ENCODE results near the gene TMEM129.
A peak's percentile ranks its signal among the peaks of the same experiment; 100 is the strongest.
"Not testable (repeated sequence)": the region's sequence is repeated elsewhere in the genome, so short reads cannot be mapped to it uniquely, and the experiment has no call there.

TMEM129 gene

DNA sequence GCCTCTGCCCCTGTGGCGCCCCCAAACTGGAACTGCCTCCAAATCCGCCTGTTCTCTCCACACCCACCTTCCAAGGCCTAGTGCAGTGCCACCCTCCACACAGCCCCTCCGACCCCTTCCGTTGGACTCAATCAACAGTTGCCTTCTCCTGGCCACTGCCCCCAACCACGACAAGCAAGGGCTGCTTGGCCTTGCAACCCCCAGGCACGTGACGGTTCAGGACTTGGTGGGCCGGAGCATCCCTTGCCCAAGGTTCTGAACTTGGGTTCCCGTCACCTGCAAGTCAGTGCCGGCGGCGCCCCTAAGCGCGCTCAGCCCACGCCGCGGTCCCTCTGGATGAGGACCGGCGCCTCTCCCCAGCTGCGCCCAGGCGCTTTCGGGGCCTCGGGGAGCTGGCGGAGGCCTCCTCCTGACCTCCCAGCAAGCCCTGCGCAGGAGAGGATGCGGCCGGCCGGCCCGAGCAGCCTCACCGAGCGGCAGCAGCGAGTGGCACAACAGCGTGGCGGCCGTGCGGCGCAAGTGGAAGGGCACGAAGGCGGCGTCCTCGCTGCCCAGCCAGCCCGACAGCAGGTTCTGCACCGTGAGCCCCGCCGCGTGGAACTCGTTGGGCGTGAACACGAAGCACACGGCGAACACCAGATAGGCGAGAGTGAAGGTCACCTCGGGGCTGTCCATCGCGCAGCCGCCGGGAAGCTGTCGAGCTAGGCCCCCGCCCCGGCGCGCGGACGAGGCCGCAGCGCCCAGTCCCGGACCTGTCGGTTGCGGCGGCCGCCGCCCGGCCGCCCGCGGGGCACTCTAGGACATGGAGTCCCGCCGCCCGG is 750 bp downstream of the TMEM129 start:
- DNase-seq = peak; percentile 66 to 76

DNA sequence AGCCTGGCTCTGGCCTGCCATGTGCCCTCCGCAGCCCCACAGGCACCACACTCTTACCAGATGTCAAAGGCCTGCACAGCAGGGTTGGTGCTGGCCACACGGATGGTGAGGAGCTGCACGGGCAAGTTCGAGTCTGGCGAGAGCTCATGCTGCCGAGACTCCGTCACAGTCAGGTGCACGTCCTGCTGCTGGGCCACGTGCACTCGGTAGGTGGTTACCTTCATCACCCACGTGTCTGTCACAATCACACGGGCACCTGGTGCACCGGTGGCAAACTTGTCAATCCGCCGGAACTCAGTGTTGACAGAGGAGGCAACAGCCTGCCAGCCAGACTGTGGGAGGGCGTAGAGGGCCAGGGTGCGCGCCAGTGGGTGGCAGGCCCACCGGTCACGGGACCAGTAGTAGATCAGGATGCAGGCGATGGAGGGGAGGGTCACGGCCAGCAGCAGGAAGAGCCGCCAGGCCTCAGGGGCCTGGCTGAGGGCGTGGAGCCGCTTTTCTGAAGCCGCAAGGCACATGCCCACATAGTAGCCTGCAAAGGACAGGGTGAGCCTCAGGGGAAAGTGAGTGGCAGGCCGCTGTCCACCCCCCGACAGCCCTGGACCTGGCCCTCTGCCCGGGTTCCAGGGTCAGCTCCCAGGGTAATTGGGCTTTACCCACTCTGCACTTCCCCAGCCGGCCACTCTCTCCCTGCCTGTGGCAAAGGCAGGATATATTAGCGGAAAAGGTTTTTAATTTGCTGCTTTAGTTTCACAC is 2.9 kb downstream of the TMEM129 start:
- no peak for DNase-seq

DNA sequence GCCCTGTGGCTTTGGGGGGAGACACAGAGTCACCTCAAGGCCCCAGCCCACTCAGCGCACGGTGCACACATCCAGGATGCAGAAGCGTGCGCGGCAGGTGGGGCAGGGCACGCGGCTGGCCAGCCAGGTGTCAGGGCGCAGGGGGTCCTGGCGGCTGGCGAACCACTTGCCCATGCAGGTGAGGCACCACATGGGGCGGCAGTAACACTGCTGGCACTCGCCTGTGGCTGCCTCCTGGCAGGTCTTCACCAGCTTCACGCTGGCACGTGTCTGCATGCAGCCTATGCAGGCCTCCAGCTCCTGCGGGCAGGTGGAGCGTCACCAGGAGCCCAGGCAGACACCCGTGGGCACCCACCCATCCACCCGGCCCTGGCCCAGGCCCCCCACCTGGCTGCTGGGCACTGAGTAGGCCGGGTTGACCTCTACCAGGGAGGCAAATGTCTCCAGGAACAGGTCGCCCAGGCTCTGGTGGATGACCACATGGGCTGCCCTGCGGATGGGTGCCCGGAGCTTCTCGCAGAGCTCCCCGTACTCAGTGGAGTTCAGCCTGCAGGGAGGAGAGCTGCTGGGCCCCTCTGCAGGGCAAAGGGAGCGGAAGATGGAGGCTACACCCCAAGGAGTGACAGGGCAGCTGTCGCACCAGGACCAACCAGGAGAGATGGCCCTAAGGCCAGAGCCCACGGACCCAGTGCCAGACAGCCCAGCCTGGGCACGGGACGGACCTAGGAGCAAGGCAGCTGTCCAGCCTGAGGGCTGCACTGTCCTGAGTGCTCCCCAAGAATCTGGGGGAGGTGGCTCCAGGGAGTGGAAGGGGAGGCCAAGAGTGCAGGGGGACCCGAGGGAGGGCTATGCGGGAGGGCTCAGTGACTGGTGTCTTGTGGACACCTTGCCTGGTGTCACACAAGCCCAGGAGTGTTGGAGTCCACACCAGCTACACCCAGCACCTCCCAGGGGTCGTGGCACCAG is 3.7 kb downstream of the TMEM129 start:
- DNase-seq = no peak

DNA sequence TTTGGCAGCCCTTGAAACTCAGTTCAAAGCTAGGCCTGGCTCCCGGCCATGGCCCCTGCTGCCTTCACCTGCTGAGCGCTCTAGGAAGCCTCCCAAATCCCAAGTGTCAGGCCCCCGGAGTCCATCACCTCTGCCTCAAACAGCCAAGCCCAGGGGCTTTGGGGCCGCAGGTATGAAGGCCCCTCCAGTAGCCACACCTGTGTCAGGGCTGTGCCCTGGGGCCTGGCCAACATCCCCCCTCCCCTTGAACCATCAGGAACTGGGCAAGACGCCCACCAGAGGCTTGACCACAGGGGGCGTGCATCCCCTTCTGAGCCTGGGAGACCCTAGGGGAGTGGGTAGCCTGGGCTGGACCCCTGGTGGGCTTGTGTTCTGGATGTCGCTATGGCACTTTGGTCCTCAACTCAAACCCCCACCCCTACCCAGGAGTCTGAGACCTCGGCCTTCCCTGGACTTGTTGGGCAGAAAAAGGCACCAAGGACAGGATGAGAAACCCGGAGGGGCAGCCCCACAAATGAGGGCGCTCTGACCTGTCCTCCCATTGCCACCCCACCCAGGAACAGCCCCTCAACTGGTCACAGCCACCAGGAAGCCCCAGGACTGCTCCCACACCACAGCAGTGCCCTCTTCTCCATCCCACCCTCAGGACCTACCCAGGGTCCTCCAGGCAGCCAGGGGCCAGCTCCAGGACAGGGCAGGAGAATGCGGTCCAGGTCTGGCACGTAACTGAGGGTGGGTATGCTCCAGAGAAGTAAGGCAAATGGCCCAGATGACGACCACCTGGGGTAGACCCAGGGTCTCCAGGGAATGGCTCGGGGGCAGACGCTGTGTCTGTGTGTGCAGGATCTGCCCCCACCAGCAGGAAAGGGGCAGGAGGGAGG is 4.8 kb downstream of the TMEM129 start:
- DNase-seq = peak in 1 of 2 experiments; percentile 22

DNA sequence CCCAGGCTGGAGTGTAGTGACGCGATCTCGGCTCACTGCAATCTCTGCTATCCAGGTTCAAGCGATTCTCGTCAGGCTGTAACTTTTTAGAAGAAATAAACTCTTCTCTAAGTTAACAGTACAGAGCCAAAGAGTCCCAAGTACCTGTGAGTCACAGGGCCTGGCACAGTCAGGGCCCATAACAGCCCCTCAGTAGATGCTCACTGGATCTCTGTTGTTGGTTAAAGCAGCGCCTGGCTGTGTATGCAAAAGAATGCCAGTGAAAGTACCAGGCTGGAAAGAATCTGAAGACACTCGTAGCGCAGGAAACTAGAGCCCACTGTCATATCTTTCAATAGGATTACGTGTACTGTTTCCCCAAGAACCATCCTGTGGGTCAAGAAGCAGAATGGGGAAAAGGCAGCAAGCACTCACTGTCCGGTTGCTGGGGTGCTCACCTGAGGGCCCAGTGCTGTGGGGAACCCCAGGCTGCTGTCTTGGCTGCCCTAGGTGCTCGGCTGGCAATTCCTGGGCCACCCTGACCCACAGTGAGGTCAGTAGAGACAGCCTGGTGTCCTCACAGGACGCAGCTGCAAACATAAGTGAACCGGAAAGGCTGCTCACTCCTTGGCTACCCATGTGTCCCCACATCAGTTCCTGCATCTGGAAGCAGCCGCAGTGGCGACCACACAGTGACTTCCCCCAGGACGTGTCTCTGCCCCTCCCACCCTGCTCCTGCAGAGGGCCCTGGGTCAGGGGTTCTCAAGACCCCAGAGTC is 5.9 kb downstream of the TMEM129 start:
- peak in 1 of 2 experiments; percentile 29 for DNase-seq

DNA sequence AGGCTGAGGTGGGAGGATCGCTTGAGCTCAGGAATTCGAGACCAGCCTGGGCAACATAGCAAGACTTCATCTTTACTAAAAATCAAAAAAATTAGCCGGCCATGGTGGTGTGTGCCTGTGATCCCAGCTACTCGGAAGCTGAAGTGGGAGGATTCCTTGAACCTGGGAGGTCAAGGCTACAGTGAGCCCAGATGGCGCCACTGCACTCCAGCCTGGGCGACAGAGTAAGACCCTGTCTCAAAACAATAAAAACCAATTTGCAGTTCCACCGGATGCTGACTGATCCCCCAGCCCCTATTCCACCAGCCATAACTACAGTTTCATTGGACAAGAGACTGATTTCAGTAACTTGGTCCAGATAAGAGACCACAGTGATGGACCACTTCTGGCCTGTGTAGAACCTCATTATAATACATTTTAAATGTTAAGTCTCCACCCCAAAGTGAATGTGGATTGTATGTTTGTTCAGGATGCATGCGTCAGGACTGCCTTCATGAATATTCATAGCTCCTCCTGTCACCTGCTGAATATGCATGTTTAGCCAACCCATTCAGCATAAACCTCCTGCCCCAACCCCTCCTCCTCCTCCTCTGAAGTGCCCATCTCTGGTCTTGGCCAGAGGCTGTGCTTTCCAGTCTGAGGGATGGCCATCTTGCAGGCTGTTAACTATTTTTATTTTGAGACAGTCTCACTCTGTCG is 6.7 kb downstream of the TMEM129 start:
- DNase-seq = no peak

DNA sequence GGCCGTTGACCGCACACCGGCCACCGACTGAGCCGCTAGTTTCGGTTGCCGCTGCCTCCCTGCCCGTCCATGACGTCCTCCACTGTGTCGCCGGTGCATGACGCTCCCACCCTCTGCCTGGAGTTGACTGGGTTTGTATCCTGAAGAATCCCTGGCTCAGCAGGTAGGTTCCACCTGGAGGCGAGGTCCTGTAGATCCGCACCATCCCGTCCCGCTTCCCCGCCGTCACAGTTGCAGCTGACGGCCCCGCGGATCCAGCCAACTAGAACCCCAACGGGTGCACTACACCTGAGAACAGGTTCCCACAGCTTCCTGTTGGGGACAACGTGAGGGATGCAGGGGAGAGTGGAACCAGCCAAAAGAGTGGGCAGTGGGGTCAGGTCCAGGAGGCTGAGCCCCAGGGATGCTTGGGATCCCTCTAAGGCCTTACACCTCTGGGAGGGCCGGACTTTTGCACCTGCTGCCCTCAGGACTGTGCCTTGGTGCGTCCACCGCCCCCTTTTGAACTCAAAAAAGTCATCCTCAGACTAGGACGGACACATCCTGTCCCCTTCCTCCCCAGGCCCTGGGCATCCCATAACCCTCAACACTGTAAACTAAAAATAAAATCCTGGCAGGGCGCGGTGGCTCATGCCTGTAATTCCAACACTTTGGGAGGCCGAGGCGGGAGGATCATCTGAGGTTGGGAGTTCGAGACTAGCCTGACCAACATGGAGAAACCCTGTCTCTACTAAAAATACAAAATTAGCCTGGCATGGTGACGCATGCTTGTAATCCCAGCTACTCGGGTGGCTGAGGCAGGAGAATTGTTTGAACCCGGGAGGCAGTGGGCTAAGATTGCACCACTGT is 7.9 kb downstream of the TMEM129 start:
- DNase-seq = no peak

DNA sequence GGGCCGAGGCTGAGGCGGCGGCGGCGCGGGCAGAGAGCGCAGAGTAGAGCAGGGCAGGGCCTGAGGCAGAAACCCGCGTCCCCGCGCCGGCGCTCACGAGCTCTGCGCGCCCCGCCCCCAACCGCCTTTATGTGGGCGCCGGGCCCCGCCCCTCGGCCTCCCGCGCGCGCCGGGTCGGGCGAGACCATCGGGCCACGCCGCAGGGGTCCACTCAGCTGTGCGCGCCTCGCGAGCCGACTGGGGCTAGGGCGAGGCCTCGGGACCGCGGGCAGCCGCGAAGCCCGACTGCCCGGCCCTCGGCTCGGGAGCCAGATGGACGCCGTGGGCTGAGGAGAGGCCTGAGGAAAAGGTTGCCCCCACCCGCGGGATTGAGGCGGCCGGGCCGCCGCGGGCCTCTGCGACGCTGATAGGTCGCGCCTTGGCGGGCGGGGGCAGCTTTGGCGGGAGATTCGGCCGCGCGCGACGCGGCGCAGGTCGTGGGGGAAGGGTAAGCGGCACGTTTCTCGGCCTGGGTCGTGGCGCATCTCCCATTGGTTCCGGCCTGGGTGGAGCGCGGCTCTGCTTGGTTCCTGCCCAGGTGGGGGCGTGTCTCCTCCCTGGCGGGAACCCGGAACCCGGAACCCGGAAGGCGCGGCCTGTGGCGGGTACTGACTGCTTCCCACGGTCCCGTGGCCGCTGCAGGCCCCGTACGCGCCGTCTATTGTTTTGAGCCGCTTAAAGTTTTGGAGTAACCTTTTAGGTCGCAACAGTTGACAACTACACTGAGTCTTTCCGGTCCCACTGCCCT is 8.7 kb downstream of the TMEM129 start, which contains the start of gene SLBP:
Gene SLBP, minus strand, starts transcription at position 104 of the 787 bp plus-strand sequence. CDS start 131 bp downstream, outside the sequence.
- DNase-seq = peak; percentile 99

DNA sequence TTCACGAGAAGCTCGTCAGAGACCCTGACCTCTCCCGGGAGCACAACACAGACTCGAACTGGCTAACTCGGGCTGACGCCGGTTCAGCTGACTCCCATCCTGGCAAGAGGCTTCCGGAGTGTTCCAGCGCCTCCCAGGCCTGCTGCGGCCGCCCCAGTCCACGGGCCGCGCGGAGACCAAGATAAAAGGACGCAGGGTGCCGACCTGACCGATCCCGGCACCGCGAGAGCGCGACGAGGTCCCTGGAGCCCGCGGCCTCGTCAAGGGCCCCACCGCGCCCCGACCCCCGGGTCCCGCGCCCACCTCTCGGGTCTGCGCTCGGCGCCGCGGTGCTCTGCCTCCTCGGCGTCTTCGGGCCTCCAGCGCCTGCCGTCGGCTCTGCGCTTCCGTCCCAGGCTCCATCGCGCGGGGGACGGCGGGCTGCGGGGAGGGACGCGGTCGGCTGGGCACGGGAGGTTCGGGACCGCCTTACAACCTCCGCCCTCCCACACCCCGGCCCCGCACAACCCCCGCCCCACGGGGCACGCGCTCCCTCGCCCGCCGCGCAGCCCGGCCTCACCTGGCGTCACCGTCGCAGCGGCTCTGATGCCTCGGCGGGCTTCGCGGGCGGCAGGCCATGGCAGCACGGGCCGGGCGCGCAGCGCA is 9.4 kb downstream of the TMEM129 start:
- peak in 1 of 2 experiments; percentile 61 for DNase-seq

DNA sequence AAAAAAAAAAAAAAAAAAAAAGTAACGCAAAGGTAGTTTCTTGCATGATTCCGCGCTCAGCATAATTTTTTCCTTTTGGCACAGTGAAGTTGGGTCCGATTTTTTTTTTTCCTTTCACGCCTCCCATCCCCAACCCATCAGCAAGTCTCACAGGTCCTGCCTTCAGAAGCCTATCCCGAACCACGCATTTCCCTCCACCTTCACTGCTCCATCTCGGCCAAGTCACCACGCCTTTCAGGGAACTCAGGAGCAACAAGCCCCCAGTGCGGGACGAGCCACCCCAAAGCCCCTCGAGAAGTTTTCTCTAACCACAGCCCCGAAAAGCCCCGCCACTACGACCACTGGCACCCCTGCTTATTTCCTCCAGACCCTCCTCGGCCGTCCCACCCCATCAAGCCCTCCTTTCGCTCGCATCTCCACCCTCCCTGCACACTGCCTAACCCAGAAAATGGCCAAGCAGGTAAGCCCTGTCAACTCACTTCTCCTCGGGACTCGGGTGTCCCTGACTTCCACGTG is 10.0 kb downstream of the TMEM129 start:
- no peak for DNase-seq

DNA sequence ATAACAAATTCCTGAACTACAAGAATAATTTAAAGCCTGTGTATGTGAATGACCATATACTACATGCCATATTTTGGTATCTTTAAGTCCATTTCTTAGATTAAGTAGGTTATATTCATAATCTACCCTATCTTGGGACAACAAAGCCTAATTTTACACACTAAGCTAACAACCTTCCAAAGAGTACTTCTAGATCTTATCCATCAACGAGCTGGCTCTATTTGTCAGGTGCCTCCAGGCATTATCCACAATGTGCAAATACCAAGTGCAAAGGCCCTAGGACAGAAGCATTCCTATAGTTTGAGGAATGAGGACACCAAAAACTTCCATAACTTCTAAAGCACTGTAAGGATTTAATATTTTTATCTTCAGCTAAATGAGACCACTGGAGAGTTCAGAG is 12.5 kb downstream of the TMEM129 start:
- no peak for DNase-seq

DNA sequence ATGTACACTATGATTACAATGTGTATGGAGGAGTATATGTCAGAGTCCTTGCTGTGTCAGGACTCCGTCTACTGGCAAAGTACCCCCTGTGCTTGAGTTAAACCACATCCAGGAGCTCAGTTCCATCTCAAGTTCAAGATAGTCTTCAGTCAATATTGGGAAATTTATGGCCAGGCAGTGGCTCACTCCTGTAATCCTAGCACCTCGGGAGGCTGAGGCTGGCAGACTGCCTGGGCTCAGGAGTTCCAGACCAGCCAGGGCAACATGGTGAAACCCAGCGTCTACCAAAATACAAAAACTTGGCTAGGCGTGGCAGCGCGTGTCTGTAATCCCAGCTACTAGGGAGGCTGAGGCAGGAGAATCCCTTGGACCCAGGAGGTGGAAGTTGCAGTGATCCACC is 14.8 kb downstream of the TMEM129 start:
- DNase-seq = no peak

DNA sequence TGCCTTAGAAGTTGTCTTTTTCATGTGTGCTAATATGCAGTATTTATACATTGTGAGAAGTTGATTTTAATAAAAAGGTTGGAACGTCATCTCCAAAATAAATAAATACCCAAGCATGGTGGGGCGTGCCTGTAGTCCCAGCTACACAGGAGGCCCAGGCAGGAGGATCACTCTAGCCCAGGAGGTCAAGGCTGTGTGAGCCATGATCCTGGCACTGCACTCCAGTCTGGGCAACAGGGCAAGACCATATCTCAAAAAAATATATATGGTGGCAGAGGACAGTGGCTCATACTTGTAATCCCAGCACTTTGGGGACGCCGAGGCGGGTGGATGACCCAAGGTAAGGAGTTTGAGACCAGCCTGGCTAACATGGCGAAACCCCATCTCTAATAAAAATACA is 15.4 kb downstream of the TMEM129 start:
- DNase-seq = no peak

DNA sequence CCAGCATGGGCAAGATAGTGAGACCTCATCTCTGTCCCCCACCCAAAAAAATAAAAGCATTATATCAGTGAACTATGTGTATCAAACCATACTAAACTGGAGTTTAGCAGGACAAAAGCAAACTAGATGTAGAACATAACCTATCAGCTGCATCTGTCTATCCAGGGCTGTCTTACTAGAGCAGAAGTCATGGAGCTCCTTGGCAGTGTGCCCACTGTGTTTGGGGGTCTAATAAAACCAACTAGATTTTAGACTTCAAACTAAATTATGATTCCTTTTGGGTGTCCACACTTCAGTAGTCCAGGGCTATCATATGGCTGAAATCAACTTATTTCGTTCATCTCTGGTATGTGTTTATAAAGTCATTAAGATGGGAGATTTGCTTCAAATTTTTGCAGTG is 17.3 kb downstream of the TMEM129 start:
- no peak for DNase-seq

DNA sequence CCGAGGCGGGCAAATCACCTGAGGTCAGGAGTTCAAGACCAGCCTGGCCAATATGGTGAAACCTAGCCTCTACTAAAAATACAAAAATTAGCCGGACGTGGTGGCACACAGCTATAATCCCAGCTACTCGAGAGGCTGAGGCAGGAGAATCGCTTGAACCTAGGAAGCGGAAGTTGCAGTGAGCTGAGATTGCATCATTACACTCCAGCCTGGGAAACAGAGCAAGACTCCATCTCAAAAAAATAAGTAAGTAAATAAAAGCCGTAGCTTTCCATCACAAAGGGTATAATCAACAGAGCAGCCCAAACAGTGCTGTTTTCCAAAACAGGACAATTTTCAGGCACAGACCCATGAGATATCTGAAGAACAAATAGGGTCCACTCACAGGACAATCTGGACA is 19.5 kb downstream of the TMEM129 start:
- not testable (repeated sequence) for DNase-seq

DNA sequence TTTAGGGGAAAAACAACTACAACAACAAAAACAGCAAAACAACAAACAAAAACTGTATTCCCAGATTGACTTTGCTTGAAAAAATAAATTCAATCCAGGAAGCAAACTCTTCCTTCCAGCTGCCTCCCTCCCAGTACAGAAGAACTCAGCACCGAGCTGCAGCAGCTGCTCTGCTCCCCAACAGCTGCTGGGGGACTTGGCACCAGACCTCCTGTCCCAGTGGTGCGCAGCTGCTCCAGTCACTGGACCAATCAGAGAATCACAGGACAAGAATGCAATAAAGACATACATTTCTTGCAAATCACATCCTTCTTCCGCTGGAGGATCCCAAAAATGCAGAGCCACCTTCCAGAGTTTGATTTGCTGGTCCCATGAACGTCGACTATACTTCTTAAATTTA is 25.2 kb downstream of the TMEM129 start:
- no peak for DNase-seq

DNA sequence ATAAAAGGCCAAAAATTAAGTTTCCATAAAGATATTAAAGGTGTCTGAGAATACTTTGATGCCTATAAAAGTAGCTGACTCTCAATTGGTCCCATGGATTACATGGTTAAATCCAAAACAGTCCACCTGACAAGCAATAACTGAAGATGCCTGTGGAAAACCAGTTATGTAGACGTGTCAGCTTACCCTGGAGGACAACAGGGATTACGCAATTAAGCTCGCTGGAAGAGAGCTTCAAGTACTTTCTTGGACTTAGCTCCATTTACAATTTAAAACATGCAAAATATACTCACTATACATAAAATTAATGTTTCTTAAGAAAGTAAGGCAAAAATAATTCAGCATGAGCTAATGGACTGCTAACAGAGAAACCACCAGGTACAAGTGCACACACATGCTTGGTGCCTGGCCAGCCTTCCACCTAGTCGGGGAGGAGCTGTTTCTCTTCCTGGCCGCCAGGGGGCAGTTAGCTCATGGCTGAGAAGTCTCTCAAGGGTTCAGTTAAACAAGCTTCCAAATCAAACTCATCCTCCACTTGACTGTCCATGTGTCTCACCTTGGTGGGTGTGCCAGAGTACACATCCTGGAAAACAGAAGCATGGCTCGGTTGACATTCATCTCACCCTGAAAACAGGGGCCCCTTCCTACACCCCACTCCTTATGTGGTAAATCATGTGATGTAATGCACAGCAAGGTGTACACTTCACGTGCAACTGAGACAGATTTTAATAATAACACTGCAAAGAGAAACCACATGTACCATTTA is 27.8 kb downstream of the TMEM129 start:
- DNase-seq = peak; percentile 76 to 81

Data from activated T-cell treated with anti-CD3 and anti-CD28 coated beads, Interleukin-2, amount 50 U/mL, for 48 hours (primary cell).